GM23338 (cell line): ENCODE data around the gene SNN.

ENCODE experiments used
- EZH2 ChIP-seq: fragments of 200-600 bp; sonication (generic); IDR thresholded peaks from one replicate; pipeline ENCODE4 v1.8.0; 2017; ENCODE audit warnings: antibody characterized with exemption, mild to moderate bottlenecking, low read depth; ENCODE audit not compliant: unreplicated experiment
- REST ChIP-seq: IDR thresholded peaks from one replicate; pipeline ENCODE4 v1.6.1; 2018; ENCODE audit warnings: antibody characterized with exemption; ENCODE audit not compliant: unreplicated experiment
- TF ChIP-seq, protein P1 (sequence below), 2 experiments: fragments of 200-600 bp in 1 of 2; sonication (generic) in 1 of 2; conservative IDR thresholded peaks; 2 replicates each; pipeline versions ENCODE4 v1.5.1 to v1.6.1; 2016 to 2017; ENCODE audit warnings: antibody characterized with exemption in 2 of 2, low read depth in 2 of 2, mild to moderate bottlenecking in 2 of 2, moderate library complexity in 1 of 2

DNA sequence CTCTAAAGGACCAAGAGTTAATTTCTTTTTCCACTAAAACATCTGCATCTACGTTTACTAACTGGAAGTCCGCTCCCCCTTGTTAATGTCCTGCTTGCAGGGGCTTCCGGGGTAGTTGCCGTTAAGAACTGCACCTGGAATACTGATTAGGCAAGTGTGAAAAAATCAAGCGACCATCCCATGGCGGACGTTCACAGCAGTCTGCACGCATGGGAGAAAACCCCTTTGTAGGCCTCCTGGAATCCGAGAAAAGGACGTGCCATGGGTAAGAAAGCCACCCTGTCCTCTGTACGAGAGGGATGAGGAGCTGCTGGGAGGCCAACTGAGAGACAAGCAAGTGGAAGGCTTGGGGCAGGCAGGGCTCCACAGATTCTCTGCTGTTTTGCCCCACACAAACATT is 14.9 kb downstream of the SNN start:
- no peak for TF ChIP-seq REST
- TF ChIP-seq, protein P1, sequence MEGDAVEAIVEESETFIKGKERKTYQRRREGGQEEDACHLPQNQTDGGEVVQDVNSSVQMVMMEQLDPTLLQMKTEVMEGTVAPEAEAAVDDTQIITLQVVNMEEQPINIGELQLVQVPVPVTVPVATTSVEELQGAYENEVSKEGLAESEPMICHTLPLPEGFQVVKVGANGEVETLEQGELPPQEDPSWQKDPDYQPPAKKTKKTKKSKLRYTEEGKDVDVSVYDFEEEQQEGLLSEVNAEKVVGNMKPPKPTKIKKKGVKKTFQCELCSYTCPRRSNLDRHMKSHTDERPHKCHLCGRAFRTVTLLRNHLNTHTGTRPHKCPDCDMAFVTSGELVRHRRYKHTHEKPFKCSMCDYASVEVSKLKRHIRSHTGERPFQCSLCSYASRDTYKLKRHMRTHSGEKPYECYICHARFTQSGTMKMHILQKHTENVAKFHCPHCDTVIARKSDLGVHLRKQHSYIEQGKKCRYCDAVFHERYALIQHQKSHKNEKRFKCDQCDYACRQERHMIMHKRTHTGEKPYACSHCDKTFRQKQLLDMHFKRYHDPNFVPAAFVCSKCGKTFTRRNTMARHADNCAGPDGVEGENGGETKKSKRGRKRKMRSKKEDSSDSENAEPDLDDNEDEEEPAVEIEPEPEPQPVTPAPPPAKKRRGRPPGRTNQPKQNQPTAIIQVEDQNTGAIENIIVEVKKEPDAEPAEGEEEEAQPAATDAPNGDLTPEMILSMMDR (conservative IDR thresholded peaks at IDR 0.05; ENCODE audit: low read depth in 2 of 2), result no peak
- TF ChIP-seq EZH2, result no peak
